Measurements from ENCODE around the gene FANCC.
A peak's percentile ranks its signal among the peaks of the same experiment; 100 is the strongest.

The FANCC gene

DNA sequence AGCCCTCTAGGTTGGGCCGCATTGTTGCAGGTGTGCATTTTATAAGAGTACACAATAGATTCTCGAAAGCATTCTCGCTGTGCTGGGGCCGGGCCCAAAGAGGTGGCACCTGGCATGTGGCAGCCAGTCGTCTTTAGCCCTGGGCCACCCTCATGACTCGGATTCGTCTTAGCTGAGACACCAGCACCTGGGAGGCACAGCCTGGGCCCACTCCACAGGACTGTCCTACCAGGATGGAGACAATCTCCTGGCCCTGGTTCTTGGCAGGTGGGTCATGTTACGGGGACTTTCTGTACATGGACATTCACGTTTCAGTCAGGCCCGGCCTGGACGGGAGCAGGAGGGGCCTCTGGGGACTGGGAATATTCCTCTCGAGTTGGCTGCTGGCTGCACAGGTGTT, 212.5 kb downstream of the FANCC start:
- no peak overlapping the region for H3K4me3 Mint-ChIP-seq
- no peaks in the 10 kb centered on the region for H3K27me3 Mint-ChIP-seq (ENCODE audit: low read depth, poor library complexity)
- no peaks in the 10 kb centered on the region for H3K9me3 Mint-ChIP-seq
- H3K36me3 Mint-ChIP-seq (ENCODE audit: low read depth), result peaks cover 41% of the 10 kb centered on the region
- TF ChIP-seq, protein P1, sequence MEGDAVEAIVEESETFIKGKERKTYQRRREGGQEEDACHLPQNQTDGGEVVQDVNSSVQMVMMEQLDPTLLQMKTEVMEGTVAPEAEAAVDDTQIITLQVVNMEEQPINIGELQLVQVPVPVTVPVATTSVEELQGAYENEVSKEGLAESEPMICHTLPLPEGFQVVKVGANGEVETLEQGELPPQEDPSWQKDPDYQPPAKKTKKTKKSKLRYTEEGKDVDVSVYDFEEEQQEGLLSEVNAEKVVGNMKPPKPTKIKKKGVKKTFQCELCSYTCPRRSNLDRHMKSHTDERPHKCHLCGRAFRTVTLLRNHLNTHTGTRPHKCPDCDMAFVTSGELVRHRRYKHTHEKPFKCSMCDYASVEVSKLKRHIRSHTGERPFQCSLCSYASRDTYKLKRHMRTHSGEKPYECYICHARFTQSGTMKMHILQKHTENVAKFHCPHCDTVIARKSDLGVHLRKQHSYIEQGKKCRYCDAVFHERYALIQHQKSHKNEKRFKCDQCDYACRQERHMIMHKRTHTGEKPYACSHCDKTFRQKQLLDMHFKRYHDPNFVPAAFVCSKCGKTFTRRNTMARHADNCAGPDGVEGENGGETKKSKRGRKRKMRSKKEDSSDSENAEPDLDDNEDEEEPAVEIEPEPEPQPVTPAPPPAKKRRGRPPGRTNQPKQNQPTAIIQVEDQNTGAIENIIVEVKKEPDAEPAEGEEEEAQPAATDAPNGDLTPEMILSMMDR (IDR thresholded peaks at IDR 0.05), result no peak
- peaks cover 33% of the 10 kb centered on the region for H3K4me1 Mint-ChIP-seq
- H3K27ac Mint-ChIP-seq, result peak overlapping the region; percentile 52
- DNase-seq, result no peak

DNA sequence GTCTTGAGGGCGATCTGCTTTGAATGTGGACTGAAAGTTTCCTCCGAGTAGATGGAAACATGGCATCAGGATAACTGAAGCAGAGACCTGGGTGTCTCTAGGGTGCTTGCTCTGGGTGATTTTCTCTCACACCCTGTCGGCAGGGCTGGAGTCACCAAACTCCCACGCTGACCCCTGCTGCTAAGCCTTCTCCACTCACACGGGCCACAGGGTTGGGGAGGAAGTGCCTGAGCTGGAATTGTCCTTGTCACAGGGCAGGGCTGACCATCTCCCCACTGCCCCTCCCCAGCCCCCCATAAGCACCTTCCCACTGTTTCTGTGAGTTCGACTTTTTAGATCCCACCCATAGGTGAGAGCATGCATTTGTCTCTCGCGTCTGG, 212.9 kb downstream of the FANCC start:
- peaks cover 37% of the 10 kb centered on the region for H3K4me1 Mint-ChIP-seq
- H3K9me3 Mint-ChIP-seq, result no peaks in the 10 kb centered on the region
- DNase-seq, result no peak
- H3K36me3 Mint-ChIP-seq (ENCODE audit: low read depth), result peaks cover 39% of the 10 kb centered on the region
- no peaks in the 10 kb centered on the region for H3K27me3 Mint-ChIP-seq (ENCODE audit: low read depth, poor library complexity)
- TF ChIP-seq, protein P1 (IDR thresholded peaks at IDR 0.05), result no peak
- peak overlapping the region; percentile 52 for H3K27ac Mint-ChIP-seq
- no peak overlapping the region for H3K4me3 Mint-ChIP-seq

DNA sequence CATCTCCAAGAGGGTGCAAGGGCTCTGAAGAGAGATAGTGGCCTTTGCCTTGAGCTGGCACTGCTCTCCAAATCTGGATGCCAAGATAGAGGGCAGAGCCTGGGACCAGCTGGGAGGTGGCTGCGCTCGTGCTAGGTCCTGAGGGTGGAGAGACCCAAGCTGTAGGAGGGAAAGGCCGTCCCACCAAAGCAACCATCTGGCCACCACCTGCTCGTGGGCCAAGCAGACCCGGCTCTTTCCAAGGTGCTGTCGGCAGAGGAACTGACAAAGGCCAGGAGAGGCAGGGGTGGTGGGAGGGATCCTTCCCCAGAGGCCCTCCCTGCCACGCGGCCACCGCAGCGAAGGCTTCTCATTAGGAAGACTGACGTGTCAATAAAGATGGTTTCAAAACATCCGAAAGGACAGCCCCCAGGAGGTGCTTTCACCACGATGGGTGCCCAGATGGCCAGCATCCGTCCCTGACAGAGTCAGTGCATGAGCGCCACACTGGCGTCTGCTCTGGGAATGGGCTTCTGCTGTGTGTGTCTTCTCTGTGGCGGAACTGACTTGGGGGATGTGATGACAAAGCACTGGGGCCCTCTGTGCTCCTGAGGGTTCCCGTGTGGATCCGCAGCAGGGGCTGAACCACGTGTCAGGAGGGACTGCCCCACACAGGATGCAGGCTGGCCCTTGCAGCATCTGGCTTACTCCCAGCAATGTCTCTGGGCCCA, 213.5 kb downstream of the FANCC start:
- Mint-ChIP-seq H3K4me3 (no peak overlapping the region), H3K27ac (no peak overlapping the region), H3K36me3 (ENCODE audit: low read depth) (peaks cover 36% of the 10 kb centered on the region), H3K27me3 (ENCODE audit: low read depth, poor library complexity) (no peaks in the 10 kb centered on the region), H3K9me3 (no peaks in the 10 kb centered on the region), H3K4me1 (peaks cover 41% of the 10 kb centered on the region)
- DNase-seq, result no peak
- TF ChIP-seq, protein P1 (IDR thresholded peaks at IDR 0.05), result no peak

DNA sequence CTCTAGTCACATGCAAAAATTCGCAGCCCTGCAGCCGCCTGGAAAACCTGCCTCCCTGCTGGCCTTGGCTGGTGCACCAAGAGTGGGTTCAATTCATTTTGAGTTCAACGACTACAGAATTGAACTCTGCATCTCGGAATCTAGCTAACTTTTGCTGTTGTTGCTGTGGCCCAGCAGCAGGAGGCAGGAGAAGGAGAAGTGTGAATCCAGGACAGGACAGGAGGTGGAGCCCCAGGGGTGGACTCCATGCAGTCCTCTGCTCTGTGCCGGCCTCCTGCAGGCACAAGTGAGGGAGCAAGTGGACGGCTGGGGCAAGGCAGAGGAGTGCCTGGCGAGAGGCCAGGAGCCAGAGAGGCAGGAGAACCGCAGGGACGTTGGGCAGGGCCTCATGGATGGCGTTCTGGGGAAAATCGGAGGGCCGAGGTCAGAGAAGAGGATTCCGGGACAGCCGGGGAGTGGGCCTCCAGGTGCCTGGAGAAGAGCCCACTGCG, 214.2 kb downstream of the FANCC start:
- TF ChIP-seq, protein P1 (IDR thresholded peaks at IDR 0.05), result no peak

DNA sequence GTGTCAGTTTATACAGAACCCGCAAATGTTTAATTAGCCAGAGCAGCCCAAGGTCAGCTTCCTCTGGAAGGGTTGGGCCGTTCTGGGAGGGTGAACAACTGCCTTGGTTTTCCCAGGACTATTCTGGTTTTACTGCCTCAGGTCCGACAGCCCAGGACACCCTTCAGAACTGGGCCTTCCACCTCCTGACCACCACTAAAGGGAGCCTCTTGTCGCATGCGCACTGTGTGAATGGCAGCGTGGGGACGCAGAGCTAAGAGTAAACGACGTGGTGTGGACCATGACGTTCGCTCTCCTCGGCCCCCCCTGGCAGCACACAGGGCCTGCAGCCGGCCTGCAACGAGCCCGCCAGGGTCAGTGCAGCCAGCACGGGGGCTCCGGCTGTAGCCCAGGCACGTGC, 214.9 kb downstream of the FANCC start:
- peaks cover 3% of the 10 kb centered on the region for H3K9me3 Mint-ChIP-seq
- no peak overlapping the region for H3K4me3 Mint-ChIP-seq
- peaks cover 56% of the 10 kb centered on the region for H3K4me1 Mint-ChIP-seq
- H3K27me3 Mint-ChIP-seq (ENCODE audit: low read depth, poor library complexity), result no peaks in the 10 kb centered on the region
- TF ChIP-seq, protein P1 (IDR thresholded peaks at IDR 0.05), result no peak
- H3K27ac Mint-ChIP-seq, result no peak overlapping the region
- no peak for DNase-seq
- H3K36me3 Mint-ChIP-seq (ENCODE audit: low read depth), result peaks cover 36% of the 10 kb centered on the region

More for the DNA sequence above, 214.2 kb downstream of the FANCC start:
- H3K36me3 Mint-ChIP-seq (ENCODE audit: low read depth), result peaks cover 31% of the 10 kb centered on the region
- no peak overlapping the region for H3K27ac Mint-ChIP-seq
- no peak overlapping the region for H3K4me3 Mint-ChIP-seq
- DNase-seq, result no peak
- peaks cover under 1% of the 10 kb centered on the region for H3K9me3 Mint-ChIP-seq
- H3K27me3 Mint-ChIP-seq (ENCODE audit: low read depth, poor library complexity), result no peaks in the 10 kb centered on the region
- peaks cover 48% of the 10 kb centered on the region for H3K4me1 Mint-ChIP-seq

DNA sequence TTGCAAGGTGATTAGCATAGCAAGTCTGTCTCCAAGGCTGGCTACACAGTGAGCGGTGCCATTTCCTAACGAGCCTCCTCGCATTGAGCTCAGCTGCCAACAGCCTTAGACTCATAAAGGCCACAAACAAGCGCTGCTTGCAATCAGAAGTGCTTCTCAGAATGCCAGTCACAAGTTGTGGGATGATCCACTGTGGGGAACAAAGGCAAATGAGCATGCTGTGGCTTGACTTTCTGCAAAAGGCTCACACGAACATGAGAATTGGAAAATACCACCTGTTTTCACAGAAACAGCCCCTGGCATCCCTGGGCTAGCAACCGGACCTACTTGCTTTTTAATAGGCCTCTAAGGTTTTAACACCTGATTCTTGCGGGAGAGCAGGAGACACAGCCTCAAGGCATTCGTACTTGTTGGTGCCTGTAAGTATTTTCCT, 215.5 kb downstream of the FANCC start:
- DNase-seq, result no peak
- TF ChIP-seq, protein P1 (IDR thresholded peaks at IDR 0.05), result no peak
- Mint-ChIP-seq H3K27ac (no peak overlapping the region), H3K36me3 (ENCODE audit: low read depth) (peaks cover 34% of the 10 kb centered on the region), H3K4me1 (peaks cover 59% of the 10 kb centered on the region), H3K4me3 (no peak overlapping the region), H3K9me3 (peaks cover 3% of the 10 kb centered on the region), H3K27me3 (ENCODE audit: low read depth, poor library complexity) (no peaks in the 10 kb centered on the region)

Data from nephron progenitor cell (in vitro differentiated cells).